HG03108 (cell line): Measurements from ENCODE around the gene CLEC7A.

ENCODE experiments used
- ATAC-seq: cut with Tn5 transposase; IDR thresholded peaks from one replicate; pipeline ENCODE4 v1.9.1; 2021; ENCODE audit warnings: moderate library complexity; ENCODE audit not compliant: unreplicated experiment

CLEC7A gene

DNA sequence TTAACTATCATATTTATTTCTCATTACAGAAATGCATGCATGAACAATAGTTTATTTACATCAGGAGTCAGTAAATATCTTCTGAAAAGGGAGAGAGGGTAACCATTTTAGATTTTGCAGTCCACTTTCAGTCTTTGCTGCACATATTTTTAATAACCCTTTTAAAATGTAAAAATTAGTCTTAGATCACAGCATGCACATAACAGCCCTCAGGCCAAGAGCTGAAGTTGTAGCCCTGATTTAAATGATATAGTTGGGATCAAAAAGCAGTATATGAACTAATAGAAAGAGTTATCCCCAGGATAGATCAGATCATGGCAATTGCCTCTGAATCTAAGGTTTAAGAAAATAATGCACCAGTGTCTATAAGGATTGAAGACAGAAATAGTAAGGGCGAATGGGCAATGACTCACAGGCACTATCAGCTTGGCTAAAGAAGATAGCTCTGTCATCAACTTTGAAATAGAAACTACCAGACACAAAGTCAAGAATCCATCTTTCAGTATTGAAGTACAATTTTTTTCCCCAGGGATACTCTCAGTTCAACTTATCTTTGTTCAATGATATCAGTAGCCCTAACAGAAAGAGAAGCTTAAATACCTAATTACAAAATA is 13.1 kb upstream of the CLEC7A start:
- no peak for ATAC-seq

DNA sequence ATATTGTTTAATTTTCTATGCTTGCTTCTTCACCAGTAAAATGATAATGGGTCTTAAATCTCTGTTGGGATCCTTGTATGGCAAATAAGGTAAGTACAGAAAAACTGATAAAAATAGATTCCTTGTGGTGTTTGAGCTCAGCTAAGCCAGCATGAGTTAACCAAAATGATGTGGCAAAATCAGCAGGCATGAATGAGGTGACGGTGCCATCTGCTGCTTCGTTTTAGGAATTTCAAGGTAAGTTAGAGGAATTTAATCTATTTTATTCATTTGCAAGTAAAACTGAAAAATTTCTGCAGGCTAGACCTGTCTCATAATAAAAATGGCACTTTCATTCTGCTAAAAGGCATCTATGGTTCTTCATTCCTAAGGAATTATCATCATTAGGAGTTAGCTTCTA is 10.0 kb upstream of the CLEC7A start:
- no peak for ATAC-seq

DNA sequence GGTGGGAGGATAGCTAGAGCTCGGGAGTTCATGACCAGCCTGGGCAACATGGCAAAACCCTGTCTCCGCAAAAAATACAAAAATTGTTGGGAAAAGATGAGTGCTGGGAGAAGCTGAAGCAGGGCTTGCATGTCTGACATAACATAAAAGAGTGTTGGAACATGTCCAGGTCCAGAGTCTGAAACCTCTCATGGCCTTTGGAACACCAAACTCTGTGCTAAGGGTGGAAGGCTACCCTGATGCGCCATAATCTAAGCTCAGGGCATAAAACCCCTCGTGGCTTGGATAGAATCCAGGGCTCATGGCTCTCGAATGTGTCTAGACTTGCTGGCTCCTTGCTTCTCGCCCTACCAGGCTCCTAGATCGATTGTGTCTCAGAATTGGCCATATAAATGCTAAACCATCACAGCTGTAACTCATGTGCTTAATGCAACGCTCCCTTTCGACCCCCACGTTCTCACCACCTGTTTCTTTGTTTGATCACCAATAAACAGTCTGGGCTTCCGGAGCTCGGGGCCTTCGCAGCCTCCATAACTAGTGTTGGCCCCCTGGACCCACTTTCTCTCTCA is 6.7 kb upstream of the CLEC7A start:
- ATAC-seq: no peak

DNA sequence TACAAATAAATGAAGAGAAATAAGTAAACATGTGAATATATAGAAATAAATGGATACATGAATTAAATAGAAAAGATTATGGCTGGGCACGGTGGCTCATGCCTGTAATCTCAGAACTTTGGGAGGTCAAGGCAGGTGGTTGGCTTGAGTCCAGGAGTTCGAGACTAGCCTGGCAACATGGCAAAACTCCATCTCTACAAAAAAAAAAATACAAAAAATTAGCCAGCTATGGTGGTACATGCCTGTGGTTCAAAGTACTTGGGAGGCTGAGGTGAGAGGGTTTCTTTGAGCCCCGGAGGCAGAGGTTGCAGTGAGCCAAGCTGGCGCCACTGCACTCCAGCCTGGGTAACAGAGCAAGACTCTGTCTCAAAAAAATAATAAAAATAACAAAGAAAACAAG is 5.1 kb upstream of the CLEC7A start:
- ATAC-seq: no peak

DNA sequence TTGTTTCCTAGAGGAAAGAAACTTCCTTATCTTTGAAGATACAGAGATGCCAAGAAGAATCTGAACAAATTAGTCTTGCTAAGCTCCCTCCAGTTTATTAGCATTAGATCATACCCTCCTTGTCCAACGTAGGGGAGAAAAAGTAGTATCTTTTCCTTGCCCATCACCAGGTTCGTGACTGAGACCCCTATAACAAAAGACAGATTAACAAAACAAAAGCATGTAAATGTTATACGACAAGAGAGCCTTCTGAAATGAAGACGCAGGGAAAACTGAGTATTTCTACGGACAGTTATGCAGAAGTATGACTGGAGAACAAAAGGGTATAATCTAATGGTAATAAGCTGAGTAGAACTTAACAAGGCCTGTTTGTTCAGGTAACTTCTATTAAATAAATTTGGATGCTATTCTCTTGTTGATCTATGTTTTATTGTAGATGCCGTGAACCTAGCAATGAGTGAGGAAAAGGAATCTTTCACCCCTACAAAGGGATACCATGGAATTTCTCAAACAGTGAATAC is 2.9 kb upstream of the CLEC7A start:
- ATAC-seq: no peak

DNA sequence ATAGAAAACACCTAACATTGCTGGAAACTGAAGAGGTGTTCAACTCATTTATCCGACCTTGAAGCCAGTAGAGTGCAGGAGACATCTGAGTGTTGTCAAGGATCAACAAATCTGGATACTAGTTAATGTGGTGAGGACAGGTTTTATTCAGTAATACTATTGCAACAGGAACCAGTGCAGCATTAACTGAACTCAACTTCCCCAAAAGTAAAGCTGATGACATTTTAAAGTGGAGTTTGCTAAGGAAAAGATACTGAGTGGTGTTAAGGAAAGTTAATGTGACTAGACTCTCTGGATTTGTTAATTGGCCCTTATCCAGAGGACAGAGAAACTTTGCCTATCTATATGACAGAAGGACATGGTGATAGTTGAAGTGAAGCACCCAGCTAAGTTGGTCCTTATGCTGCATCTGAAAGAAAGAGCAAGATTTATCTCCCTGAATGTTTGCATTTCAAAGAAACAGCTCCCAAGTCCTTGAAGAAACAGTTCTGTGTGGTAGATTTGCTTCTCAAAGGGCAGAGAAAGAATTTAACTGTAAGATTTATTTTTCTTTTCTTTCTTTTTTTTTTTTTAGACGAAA is 1.2 kb upstream of the CLEC7A start:
- no peak for ATAC-seq

DNA sequence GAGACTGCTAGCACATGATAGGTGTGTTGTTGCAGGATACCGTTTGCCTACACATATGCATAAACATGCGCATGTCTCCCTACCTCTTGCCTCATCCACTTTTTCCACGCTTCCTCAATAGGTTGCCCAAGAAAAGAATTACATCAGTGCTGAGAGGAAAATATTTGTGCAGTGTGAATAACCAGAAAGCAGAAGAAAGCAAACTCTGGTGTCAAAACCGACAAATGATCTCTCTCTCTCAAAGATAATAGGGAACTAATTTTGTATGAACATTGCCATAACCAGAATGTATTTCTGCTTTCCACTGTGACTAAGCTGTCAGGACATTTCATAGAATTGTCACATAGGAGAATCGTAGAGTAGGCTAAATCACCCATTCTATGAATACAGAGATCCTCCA is 1.3 kb downstream of the CLEC7A start:
- ATAC-seq: no peak

DNA sequence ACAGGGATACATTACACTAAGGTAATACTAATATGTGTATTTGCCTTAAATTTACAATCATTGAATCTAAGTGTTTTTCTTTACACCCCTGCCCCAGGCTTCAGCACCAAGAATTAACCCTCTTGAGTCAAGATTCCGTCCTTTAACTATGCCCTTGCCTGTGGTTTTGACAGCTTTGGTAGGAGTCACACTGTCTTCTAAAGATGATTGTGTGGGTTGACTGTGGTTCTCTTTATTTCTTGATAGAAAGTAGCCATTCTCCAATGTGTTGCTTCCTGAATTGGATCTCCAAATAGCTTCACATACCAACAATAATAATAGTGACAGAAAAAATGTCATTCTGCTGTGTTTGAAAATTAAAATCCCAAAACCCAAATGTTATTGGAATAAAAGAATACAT is 3.6 kb downstream of the CLEC7A start:
- ATAC-seq: no peak

DNA sequence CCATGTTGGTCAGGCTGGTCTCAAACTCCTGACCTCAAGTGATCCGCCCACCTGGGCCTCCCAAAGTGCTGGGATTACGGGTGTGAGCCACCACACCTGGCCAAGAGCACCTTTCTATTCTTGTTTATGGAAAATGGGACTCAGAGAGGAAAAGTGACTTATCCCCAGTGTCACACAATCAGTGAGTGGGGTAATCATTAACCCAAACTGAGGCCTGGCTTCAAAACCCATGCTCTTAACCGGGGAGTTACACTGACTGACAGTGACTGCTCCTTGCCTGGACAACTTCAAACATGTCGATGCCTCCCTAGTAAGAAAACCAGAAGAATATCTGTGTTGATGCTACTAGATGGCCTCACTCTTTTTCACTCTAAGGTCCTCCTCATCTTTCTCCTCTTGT is 7.3 kb downstream of the CLEC7A start:
- ATAC-seq: no peak

DNA sequence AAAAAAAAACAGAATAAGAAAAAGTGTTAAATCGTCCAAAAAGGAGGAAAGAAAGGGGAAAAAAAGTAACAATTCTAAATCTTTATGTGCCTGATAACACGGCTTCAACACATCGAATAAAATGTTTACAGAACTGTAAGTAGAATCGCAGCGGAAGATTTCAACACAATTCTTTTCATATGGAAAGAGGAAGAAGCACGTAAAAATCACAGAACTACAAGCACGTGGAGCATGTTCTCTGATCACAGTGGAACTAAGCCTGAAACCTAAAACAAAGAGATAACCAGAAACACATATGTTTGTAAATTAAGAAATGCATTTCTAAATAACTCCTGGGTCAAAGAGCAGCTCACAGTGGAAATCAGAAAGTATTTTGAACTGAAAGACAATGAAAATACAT is 8.7 kb downstream of the CLEC7A start:
- no peak for ATAC-seq

DNA sequence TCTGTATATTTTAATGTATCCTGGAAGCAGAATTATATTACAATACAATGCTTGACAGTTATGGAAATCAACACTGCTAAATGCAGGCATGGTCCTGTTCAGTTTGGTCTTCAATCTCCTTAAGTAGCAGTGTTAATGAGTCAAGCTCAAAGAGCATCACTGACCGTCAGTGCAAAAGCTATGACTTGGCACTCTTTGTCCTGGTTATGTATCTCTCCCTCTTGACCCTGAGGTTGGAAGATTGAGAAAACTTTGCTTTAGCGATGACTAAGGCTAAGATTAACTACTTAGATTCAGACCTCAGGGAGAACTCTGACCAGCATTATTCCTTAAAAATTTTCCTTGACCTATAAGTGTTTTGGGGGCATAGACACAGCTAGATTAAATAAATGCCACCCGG is 10.9 kb downstream of the CLEC7A start:
- ATAC-seq: no peak

DNA sequence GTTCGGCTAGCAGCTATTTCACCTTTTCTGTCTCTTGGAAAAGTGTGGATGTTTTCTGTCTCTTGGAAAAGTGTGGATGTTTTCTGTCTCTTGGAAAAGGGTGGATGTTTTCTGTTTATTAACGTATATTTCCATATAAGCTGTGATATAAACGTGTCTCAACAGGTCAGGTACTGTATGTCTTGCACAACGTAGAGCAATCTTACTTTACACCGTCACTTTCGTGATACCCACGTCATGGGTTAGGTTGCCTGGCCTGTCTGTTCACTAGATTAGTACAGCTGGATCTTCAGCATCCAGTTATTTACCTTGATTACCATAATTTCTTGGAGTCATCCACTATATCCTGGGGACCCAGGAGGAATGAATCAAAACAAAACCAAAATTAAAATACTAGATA is 14.1 kb downstream of the CLEC7A start:
- ATAC-seq: no peak

DNA sequence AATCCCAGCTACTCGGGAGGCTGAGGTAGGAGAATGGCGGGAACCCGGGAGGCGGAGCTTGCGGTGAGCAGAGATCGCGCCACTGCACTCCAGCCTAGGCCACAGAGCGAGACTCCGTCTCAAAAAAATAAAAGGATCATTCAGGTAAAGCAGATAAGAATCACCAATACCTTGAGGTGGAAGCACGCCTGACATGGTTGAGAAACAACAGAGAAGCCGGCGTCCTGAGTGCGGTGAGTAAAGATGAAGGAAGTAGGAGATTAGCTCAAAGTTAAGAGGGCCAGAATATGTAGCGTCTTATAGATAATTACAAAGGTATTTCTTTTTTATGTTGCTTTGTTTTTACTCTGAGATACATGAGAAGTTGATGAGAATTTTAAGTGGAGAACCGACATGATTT is 14.7 kb downstream of the CLEC7A start:
- no peak for ATAC-seq

DNA sequence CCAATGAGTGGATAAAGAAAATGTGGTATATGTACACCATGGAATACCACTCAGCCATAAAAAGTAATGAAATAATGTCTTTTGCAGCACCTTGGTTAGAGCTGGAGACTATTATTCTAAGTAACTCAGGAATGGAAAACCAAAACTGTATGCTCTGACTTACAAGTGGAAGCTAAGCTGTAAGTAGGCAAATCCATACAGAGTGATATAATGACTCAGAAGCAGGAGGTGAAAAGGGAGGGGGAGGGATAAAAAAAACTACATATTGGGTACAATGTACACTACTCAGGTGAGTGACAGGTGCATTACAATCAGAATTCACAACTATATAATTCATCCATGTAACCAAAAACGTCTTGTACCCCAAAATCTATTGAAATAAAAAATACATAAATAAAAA is 16.1 kb downstream of the CLEC7A start:
- ATAC-seq: no peak

DNA sequence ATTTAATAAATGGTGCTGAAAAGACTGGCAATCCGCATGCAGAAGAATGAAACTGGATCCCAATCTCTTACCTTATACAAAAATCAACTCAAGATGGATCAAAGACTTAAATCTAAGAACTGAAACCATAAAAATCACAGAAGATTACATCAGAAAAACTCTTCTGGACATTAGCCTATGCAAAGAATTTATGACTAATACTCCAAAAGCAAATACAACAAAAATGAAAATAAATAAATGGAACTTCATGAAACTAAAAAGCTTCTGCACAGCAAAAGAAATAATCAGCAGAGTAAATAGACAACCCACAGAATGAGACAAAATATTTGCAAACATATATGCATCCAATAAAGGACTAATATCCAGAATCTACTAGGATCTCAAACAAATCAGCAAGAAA is 16.9 kb downstream of the CLEC7A start:
- no peak for ATAC-seq

DNA sequence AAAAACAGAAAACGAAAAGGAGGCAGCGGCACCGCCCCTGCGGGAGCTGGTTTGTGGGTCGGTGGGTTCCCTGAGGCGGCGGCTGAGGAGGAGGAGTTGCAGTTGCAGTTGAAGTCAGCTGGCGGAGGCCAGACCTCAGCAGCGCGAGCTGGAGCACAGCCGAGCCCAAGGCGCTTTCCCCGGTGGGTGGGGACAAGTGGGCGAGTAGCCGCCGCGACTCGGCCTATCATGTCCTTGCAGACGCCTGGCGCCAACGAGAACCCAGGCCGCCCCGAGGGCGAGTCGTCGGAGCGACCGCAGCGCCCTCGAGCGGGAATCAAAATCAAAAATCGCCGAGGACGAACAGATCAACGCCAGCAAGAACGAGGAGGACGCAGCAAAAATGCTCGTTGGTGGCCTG is 18.5 kb downstream of the CLEC7A start:
- ATAC-seq: no peak

DNA sequence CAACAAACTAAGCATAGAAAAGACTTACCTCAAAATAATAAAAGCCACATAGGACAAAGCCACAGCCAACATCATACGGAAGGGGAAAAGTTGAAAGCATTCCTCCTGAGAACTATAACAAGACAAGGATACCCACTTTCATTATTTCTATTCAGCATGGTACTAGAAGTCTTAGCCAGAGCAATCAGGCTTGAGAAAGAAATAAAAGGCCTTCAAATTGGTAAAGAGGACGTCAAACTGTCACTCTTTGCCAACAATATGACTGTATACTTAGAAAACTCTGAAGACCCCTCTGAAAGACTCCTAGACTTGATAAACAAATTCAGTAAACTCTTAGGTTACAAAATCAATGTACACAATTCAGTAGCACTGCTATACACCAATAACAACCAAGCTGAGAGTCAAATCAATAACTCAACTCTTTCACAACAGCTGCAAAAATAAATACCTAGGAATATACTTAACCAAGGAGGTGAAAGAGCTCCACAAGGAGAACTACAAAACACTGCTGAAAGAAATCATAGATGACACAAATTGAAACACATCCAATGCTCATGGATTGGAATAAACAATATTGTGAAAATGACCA is 19.6 kb downstream of the CLEC7A start:
- ATAC-seq: no peak

DNA sequence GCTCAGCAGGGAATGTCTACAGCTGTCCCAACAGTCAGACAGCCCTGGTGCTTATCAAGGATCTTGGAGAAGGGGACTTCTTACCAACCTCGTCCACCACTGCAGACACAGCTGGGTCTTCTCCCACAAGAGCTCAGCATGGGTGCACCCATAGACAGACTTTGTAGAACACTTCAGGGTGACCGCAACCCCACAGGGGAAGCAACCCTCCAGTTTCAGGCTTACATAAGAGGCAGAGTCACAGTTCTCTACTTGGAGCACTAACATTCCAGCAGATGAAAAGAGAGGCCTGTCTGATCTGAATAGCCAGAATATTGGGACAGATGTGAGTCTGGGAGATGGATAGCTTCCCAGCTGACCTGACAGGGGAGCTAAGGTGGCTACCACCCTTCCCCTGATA is 27.7 kb downstream of the CLEC7A start:
- ATAC-seq: no peak

DNA sequence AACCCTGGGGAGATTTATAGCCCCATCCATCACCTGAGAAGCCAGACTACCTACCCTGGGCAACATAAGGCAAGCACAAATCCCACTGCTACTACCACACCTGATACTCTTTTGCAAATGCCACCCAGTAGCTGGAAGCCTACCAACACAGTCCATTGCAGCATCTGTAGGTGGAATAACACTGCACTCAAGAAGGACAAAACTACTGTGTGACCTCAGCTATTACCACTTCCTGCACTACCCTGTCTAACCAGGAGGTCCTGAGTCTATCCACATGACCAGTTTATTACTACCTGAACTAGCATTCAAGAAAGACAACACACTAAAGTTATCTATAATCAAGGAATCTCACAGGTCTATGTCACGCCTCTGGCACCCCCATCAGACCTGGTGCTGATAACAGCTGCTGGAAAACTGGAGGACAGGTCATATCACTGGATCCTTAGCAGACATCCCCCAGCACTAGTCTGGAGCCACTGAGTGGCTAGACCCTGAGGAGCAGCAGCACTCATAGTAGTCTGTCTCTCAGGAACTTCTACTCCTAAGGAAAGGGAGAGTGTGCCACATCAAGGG is 28.3 kb downstream of the CLEC7A start:
- ATAC-seq: no peak

DNA sequence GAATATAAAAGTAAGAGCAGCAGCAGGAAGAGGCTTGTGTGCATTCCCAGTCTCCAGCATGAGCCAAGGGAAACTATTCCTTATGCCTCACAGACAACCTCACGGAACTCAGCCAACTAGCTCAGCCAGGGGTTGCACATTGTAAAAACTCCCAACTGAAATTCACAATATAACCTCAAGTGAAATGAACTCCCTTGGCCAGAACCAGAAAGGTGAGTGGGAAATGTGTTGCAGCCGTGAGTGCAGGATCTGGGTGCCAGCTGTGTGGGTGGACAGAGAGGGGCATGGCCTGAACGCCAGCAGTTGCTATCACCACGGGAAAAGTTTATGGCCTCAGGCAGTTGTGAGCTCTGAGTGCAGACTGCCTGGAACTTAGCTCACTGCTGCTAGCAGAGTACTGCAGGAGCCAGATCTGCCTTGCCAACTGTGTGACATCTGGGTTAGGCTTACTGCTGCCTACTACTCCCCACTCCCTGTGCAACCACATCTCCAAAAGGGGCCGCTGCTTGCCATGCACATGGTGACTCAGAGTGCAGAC is 28.9 kb downstream of the CLEC7A start:
- no peak for ATAC-seq

DNA sequence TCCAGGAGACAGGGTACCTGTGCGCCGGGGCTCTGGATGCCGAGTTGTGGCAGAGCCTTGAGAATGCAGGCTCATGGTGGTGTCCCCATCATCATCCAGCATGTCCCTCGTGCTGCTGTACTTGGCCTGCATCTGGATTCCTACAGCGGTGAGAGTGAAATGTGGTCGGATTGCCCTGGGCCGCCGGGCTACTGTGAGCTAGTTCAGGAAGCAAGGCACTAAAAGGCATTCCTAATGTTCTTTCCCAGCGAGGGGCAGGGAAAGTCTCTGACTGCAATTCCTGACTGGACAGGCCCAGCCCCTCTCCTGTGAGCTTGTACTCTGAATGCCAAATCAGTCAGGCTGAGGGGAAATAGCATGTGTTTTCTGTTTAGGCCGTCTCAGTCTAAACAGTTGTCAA is 31.2 kb downstream of the CLEC7A start, which contains the start of gene CLEC1A:
CLEC1A (minus strand) TSS at position 195 of the 400 bp plus-strand sequence; CDS start at position 132, 63 bp downstream.
- no peak for ATAC-seq

DNA sequence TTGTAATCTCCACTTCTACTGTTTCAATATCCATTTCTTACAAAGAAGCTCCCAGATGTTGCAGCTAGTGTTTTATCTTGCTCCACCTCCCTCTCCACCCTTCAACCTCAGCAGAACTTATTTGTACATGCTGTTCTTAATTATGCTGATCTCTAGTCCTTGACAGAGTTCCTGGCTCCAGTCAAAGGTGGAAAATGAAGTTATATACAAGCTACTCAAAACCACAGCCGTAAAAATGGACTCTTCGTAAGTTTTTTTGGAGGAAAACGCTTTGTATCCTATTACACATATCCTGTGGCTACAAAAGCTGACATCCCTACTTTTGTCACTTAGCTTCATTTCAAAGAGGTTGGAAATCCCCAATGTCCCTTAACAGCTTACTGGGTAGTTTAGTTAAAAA is 32.5 kb downstream of the CLEC7A start:
- no peak for ATAC-seq
